Fibroblast of skin of right biceps (primary cell): ENCODE measurements around the gene H6PD.

ENCODE experiments used
- DNase-seq: peaks from one replicate; pipeline ENCODE4 v3.0.0-alpha.2; 2013

Gene H6PD

GRCh38 chr1:9281071-9281827 lies 46.7 kb downstream of the H6PD start:
- peak; percentile 52 for DNase-seq

GRCh38 chr1:9281908-9282695 lies 47.5 kb downstream of the H6PD start:
- peak; percentile 49 for DNase-seq

GRCh38 chr1:9282696-9282955 lies 48.1 kb downstream of the H6PD start:
- no peak for DNase-seq

GRCh38 chr1:9284061-9284460 lies 49.5 kb downstream of the H6PD start:
- no peak for DNase-seq

GRCh38 chr1:9286556-9286955 lies 52.0 kb downstream of the H6PD start:
- DNase-seq: no peak

GRCh38 chr1:9289090-9289534 lies 54.5 kb downstream of the H6PD start:
- peak; percentile 76 for DNase-seq

- peak; percentile 94 for DNase-seq
These were observed 55.3 kb downstream of the H6PD start for GRCh38 chr1:9289711-9290485.

- peak; percentile 82 for DNase-seq
These were observed 57.4 kb downstream of the H6PD start for GRCh38 chr1:9291914-9292360.

- DNase-seq: peak; percentile 88
These were observed 58.0 kb downstream of the H6PD start, which contains the start of gene SPSB1 for GRCh38 chr1:9292361-9293240. Gene SPSB1, plus strand, starts transcription at chr1:9292894. Its CDS starts 62,998 bp downstream, at chr1:9355892.

- DNase-seq: no peak
These were observed 58.6 kb downstream of the H6PD start for GRCh38 chr1:9293241-9293532.

GRCh38 chr1:9293533-9294404 lies 59.2 kb downstream of the H6PD start:
- DNase-seq: peak; percentile 40

- DNase-seq: peak; percentile 89
These were observed 59.8 kb downstream of the H6PD start for GRCh38 chr1:9294405-9294773.

GRCh38 chr1:9294910-9295636 lies 60.5 kb downstream of the H6PD start:
- DNase-seq: peak; percentile 65

GRCh38 chr1:9295884-9296283 lies 61.3 kb downstream of the H6PD start:
- no peak for DNase-seq

- no peak for DNase-seq
These were observed 62.3 kb downstream of the H6PD start for GRCh38 chr1:9296850-9297249.

- DNase-seq: no peak
These were observed 63.3 kb downstream of the H6PD start for GRCh38 chr1:9297831-9298230.

GRCh38 chr1:9298282-9298681 lies 63.7 kb downstream of the H6PD start:
- no peak for DNase-seq

GRCh38 chr1:9299571-9300541 lies 65.3 kb downstream of the H6PD start:
- DNase-seq: peak; percentile 57

- no peak for DNase-seq
These were observed 66.0 kb downstream of the H6PD start for GRCh38 chr1:9300573-9300972.
